Measurements from ENCODE around the gene MBLAC2. TPM values are rescaled to one million over a fixed set of nuclear protein-coding genes. Genes with fewer than 3 reads are reported as not detected.
A peak's percentile ranks its signal among the peaks of the same experiment; 100 is the strongest.

Gene MBLAC2
- polyA plus RNA-seq, 1 of the 3 experiments (the other 2 are of a cell fraction) = 2.0 TPM

DNA sequence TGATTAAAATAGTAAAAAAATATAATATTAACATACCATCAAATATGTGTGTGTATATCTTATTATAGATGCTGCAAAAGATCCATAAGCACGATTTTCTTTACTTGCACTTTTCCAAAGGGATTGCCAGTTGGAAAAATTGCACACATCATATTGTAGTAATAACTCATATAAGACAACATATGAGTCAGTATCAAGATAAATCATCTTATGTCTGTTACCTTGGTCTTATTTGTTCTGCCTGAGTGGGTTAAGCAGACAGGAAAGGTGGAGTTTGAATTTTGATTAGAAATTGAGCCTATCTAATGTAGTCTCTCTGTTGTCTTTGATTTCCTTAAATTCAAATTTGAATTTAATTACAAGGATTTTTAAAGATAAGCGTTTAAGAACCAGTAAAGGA is 30.2 kb upstream of the MBLAC2 start:
- peaks cover 0 to 17% of the 10 kb centered on the region in 2 experiments; a peak in 2 of 4 replicates for H3K4me1 ChIP-seq (ENCODE audit: control insufficient read depth in 1 of 2, insufficient read depth in 2 of 2, low read depth in 1 of 2, low read length in 1 of 2)
- H3K9me2 ChIP-seq = no peaks in the 10 kb centered on the region
- no peak overlapping the region for H3K27ac ChIP-seq (ENCODE audit: low read depth in 2 of 2, low read length in 1 of 2)
- H3F3A ChIP-seq (replicated peaks; ENCODE audit: insufficient read depth) = no peaks in the 10 kb centered on the region
- H3K4me2 ChIP-seq = no peak overlapping the region
- H3K27me3 ChIP-seq (ENCODE audit: insufficient read depth) = no peaks in the 10 kb centered on the region
- no peak overlapping the region for H3K9ac ChIP-seq
- CTCF ChIA-PET = interaction anchor here (1.0 kb wide), 1 partner anchor 29 kb away, joined by 3 read pairs; no protein-coding TSS in a partner anchor
- H2AFZ ChIP-seq (ENCODE audit: low read depth) = no peak overlapping the region
- DNase-seq = no peak
- peaks cover 0 to 5% of the 10 kb centered on the region in 2 experiments for H3K36me3 ChIP-seq (replicated peaks in 1 of 2; ENCODE audit: control insufficient read depth in 1 of 2, insufficient read depth in 2 of 2, low read length in 1 of 2)
- H3K4me3 ChIP-seq (ENCODE audit: low read depth in 2 of 2, low read length in 1 of 2) = no peak overlapping the region
- H3K9me3 ChIP-seq = no peaks in the 10 kb centered on the region
- H4K20me1 ChIP-seq (ENCODE audit: insufficient read depth) = no peaks in the 10 kb centered on the region
- TF ChIP-seq YY1 (IDR thresholded peaks at IDR 0.05; ENCODE audit: low read depth) = no peak
- no peak for TF ChIP-seq SMC3 (IDR thresholded peaks at IDR 0.05; ENCODE audit: low read depth, low read length)
- TF ChIP-seq USF2 (IDR thresholded peaks at IDR 0.05; ENCODE audit: borderline replicate concordance, low read depth, low read length) = no peak
- TF ChIP-seq REST (IDR thresholded peaks at IDR 0.05; ENCODE audit: low read depth, low read length) = no peak
- no peak for TF ChIP-seq POLR2AphosphoS5 (IDR thresholded peaks at IDR 0.05; ENCODE audit: low read depth, low read length)
- no peak for TF ChIP-seq RXRA (IDR thresholded peaks at IDR 0.05; ENCODE audit: borderline replicate concordance, low read depth)
- TF ChIP-seq FOXM1 (IDR thresholded peaks at IDR 0.05; ENCODE audit: low read depth) = no peak
- TF ChIP-seq FOSL2 (IDR thresholded peaks at IDR 0.05; ENCODE audit: borderline replicate concordance, low read depth) = peak; percentile 20; the same call in 1 of the 2 replicates
- no peak for TF ChIP-seq USF1 (IDR thresholded peaks at IDR 0.05; ENCODE audit: borderline replicate concordance, low read depth)
- TF ChIP-seq NFIC (IDR thresholded peaks at IDR 0.05; ENCODE audit: borderline replicate concordance) = no peak
- TF ChIP-seq EZH2phosphoT487 (IDR thresholded peaks at IDR 0.05; ENCODE audit: borderline replicate concordance, low read depth) = no peak
- TF ChIP-seq, protein P1, sequence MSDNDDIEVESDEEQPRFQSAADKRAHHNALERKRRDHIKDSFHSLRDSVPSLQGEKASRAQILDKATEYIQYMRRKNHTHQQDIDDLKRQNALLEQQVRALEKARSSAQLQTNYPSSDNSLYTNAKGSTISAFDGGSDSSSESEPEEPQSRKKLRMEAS (IDR thresholded peaks at IDR 0.05; ENCODE audit: low read depth) = no peak
- TF ChIP-seq RAD21 (IDR thresholded peaks at IDR 0.05; ENCODE audit: low read length) = no peak
- peak; percentile 69 for TF ChIP-seq PBX3 (IDR thresholded peaks at IDR 0.05)
- TF ChIP-seq MEF2A (IDR thresholded peaks at IDR 0.05; ENCODE audit: borderline replicate concordance, low read depth) = no peak
- TF ChIP-seq NRF1 (IDR thresholded peaks at IDR 0.05; ENCODE audit: low read depth, low read length) = no peak
- no peak for TF ChIP-seq CTCF (IDR thresholded peaks at IDR 0.05)
- TF ChIP-seq JUND (IDR thresholded peaks at IDR 0.05) = peak; percentile 39
- no peak for TF ChIP-seq TEAD4 (IDR thresholded peaks at IDR 0.05; ENCODE audit: borderline replicate concordance, insufficient read depth)
- TF ChIP-seq TAF1 (IDR thresholded peaks at IDR 0.05; ENCODE audit: borderline replicate concordance, low read depth, low read length) = no peak
- TF ChIP-seq FOXJ3 (CRISPR knock-in tag; IDR thresholded peaks at IDR 0.05) = no peak
- POLR2A ChIA-PET = no interaction called here
- WGBS (ENCODE audit: low lambda C conversion rate) = 82% methylated on average over 2 of the region's 2 CpGs
- H3K79me2 ChIP-seq (ENCODE audit: insufficient read depth) = no peaks in the 10 kb centered on the region

Data from SK-N-SH (cell line).